H9 (cell line): ENCODE measurements around the gene LTBP4. TPM values are rescaled to one million over a fixed set of nuclear protein-coding genes. Genes with fewer than 3 reads are reported as not detected.

Experiments used
- DNase-seq: peaks from one replicate; pipeline ENCODE4 v3.0.0-alpha.2; 2017
- H2AFZ ChIP-seq: one replicate; pipeline ENCODE4 v1.6.1; 2013; ENCODE audit warnings: mild to moderate bottlenecking, low read length, control low read depth, moderate library complexity
- H2AK5ac ChIP-seq: 2 replicates; pipeline ENCODE4 v1.6.1; 2013; ENCODE audit warnings: low read length, control low read depth, mixed read lengths; ENCODE audit not compliant: insufficient read length
- H2BK120ac ChIP-seq: one replicate; pipeline ENCODE4 v1.6.1; 2013; ENCODE audit warnings: low read depth, mild to moderate bottlenecking, low read length, control low read depth, inconsistent platforms; ENCODE audit not compliant: poor library complexity, severe bottlenecking
- H2BK12ac ChIP-seq: 2 replicates; pipeline ENCODE4 v1.6.1; 2013; ENCODE audit warnings: low read length, control low read depth, mixed read lengths, low read depth; ENCODE audit not compliant: insufficient read length
- H2BK15ac ChIP-seq: 2 replicates; pipeline ENCODE4 v1.6.1; 2013; ENCODE audit warnings: low read depth, low read length, control low read depth
- H2BK20ac ChIP-seq: one replicate; pipeline ENCODE4 v1.6.1; 2013; ENCODE audit warnings: low read depth, mild to moderate bottlenecking, low read length, control low read depth, inconsistent platforms; ENCODE audit not compliant: poor library complexity, severe bottlenecking
- H2BK5ac ChIP-seq: 2 replicates; pipeline ENCODE4 v1.6.1; 2013; ENCODE audit warnings: low read length, control low read depth, mixed read lengths; ENCODE audit not compliant: insufficient read length
- H3K14ac ChIP-seq: 2 replicates; pipeline ENCODE4 v1.6.1; 2013; ENCODE audit warnings: low read length, control low read depth; ENCODE audit not compliant: insufficient read depth
- H3K18ac ChIP-seq: 2 replicates; pipeline ENCODE4 v1.6.1; 2013; ENCODE audit warnings: low read depth, mild to moderate bottlenecking, mixed read lengths, low read length, control low read depth; ENCODE audit not compliant: insufficient read length
- H3K23ac ChIP-seq: 2 replicates; pipeline ENCODE4 v1.6.1; 2013; ENCODE audit warnings: low read length, control low read depth, mixed read lengths, low read depth; ENCODE audit not compliant: insufficient read length
- H3K23me2 ChIP-seq: 2 replicates; pipeline ENCODE4 v1.6.1; 2013; ENCODE audit warnings: low read depth, mild to moderate bottlenecking, mixed read lengths, low read length, control low read depth; ENCODE audit not compliant: insufficient read length, poor library complexity, severe bottlenecking
- H3K27ac ChIP-seq: 2 replicates; pipeline ENCODE4 v1.5.1; 2013; ENCODE audit warnings: low read length, control low read depth, mixed read lengths, low read depth; ENCODE audit not compliant: insufficient read length
- H3K27me3 ChIP-seq: 2 replicates; pipeline ENCODE4 v1.6.1; 2013; ENCODE audit warnings: low read length, control low read depth, inconsistent platforms; ENCODE audit not compliant: insufficient read depth
- H3K4ac ChIP-seq: 2 replicates; pipeline ENCODE4 v1.6.1; 2013; ENCODE audit warnings: low read depth, mild to moderate bottlenecking, control low read depth, inconsistent platforms, low read length, moderate library complexity
- H3K4me1 ChIP-seq: 2 replicates; pipeline ENCODE4 v1.6.1; 2013; ENCODE audit warnings: low read length, control low read depth, inconsistent platforms; ENCODE audit not compliant: insufficient read depth
- H3K4me2 ChIP-seq: 2 replicates; pipeline ENCODE4 v1.6.1; 2013; ENCODE audit warnings: low read length, control low read depth, mixed read lengths; ENCODE audit not compliant: insufficient read length, insufficient read depth
- H3K56ac ChIP-seq: 2 replicates; pipeline ENCODE4 v1.6.1; 2013; ENCODE audit warnings: low read depth, mild to moderate bottlenecking, mixed read lengths, low read length, control low read depth; ENCODE audit not compliant: insufficient read length
- H3K79me1 ChIP-seq: 2 replicates; pipeline ENCODE4 v1.6.1; 2013; ENCODE audit warnings: low read depth, mild to moderate bottlenecking, moderate library complexity, low read length, control low read depth, inconsistent platforms; ENCODE audit not compliant: insufficient read depth, poor library complexity, severe bottlenecking
- H3K79me2 ChIP-seq: 2 replicates; pipeline ENCODE4 v1.6.1; 2013; ENCODE audit warnings: low read length, control low read depth, inconsistent platforms; ENCODE audit not compliant: insufficient read depth
- H3K9ac ChIP-seq: 2 replicates; pipeline ENCODE4 v1.6.1; 2013; ENCODE audit warnings: low read length, control low read depth, mixed read lengths; ENCODE audit not compliant: insufficient read length; ENCODE audit errors: extremely low read depth
- H3K9me3 ChIP-seq: one replicate; pipeline ENCODE4 v1.6.1; 2013; ENCODE audit warnings: low read depth, low read length, inconsistent platforms; ENCODE audit not compliant: control insufficient read depth
- H3T11ph ChIP-seq: one replicate; pipeline ENCODE4 v1.6.1; 2013; ENCODE audit warnings: mild to moderate bottlenecking, low read length, control low read depth, inconsistent platforms
- H4K20me1 ChIP-seq: one replicate; pipeline ENCODE4 v1.6.1; 2013; ENCODE audit not compliant: control insufficient read depth, insufficient read length, insufficient read depth
- H4K5ac ChIP-seq: 2 replicates; pipeline ENCODE4 v1.6.1; 2013; ENCODE audit warnings: low read depth, mild to moderate bottlenecking, mixed read lengths, low read length, control low read depth; ENCODE audit not compliant: insufficient read length
- H4K8ac ChIP-seq: replicated peaks from 2 replicates; pipeline ENCODE4 v1.6.1; 2013; ENCODE audit warnings: low read length, control low read depth, mixed read lengths, low read depth; ENCODE audit not compliant: insufficient read length
- H4K91ac ChIP-seq: 2 replicates; pipeline ENCODE4 v1.6.1; 2013; ENCODE audit warnings: low read depth, mild to moderate bottlenecking, moderate library complexity, mixed read lengths, low read length, control low read depth; ENCODE audit not compliant: insufficient read length
- H3K27ac Mint-ChIP-seq, 3 experiments: 2 replicates in 2 of 3; 3 replicates in 1 of 3; pipeline ENCODE4 v1.8.0; 2020 to 2021; ENCODE audit warnings: mixed read lengths in 3 of 3, mild to moderate bottlenecking in 1 of 3, moderate library complexity in 1 of 3
- H3K27me3 Mint-ChIP-seq: 2 replicates; pipeline ENCODE4 v1.8.0; 2021; ENCODE audit warnings: low read depth, mild to moderate bottlenecking, moderate library complexity, mixed read lengths
- H3K36me3 Mint-ChIP-seq, 3 experiments: 2 replicates in 2 of 3; 3 replicates in 1 of 3; pipeline ENCODE4 v1.8.0; 2020 to 2021; ENCODE audit warnings: low read depth in 3 of 3, mixed read lengths in 3 of 3; ENCODE audit not compliant: insufficient read depth in 1 of 3
- H3K4me1 Mint-ChIP-seq, 2 experiments: 2 replicates each; pipeline ENCODE4 v1.8.0; 2020; ENCODE audit warnings: mixed read lengths in 2 of 2
- H3K4me3 Mint-ChIP-seq, 2 experiments: 2 replicates in 1 of 2; 3 replicates in 1 of 2; pipeline ENCODE4 v1.8.0; 2020 to 2021; ENCODE audit warnings: mild to moderate bottlenecking in 2 of 2, mixed read lengths in 2 of 2, moderate library complexity in 1 of 2
- H3K9me3 Mint-ChIP-seq, 2 experiments: 2 replicates in 1 of 2; 3 replicates in 1 of 2; pipeline ENCODE4 v1.8.0; 2020; ENCODE audit warnings: mild to moderate bottlenecking in 2 of 2, mixed read lengths in 2 of 2, moderate library complexity in 1 of 2
- WGBS: extraction: QIAGEN DNeasy Blood & Tissue Kit; methylation state at CpG from one replicate; pipeline ENCODE4 v1.1.7; 2013; ENCODE audit warnings: missing lambda C conversion rate, low lambda C conversion rate, mixed read lengths; ENCODE audit not compliant: insufficient read length; ENCODE audit errors: extremely low coverage; 5-methylcytosine and 5-hydroxymethylcytosine counted together
- total RNA-seq: library from RNA; stranded (reverse); gene quantifications from 2 replicates; pipeline ENCODE4 v1.2.1, GENCODE V29; 2021
- TF ChIP-seq, protein P1 (sequence below): fragments of 200-600 bp; sonication (generic); conservative IDR thresholded peaks from 3 replicates; pipeline ENCODE4 v1.8.0; 2021; ENCODE audit warnings: antibody characterized with exemption, mild to moderate bottlenecking

Gene LTBP4
- total RNA-seq, 1 experiment from 2014 or later: 129 TPM

DNA sequence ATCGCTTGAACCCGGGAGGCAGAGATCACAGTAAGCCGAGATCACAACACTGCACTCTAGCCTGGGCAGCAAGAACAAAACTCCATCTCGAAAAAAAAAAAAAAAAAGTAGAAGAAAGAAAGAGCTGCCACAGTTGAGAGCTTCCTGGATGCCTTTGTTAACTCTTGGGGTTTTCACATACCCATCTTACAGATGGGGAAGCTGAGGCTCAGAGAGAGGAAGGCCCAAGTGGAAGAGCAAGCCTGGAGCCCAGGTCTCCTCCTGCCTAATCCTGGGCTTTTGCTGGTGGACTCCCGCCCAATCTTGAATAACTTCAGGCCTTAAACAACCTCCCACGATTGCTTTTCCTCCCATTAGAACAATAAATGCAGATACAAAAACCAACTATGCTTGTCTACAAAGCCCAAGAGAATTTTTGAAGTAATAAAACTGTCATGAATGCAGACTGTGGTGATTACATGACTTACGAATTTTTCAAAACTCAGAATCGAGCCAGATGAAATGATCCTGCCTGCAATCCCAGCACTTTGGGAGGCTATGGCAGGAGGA is 41.7 kb downstream of the LTBP4 start:
- Histone ChIP-seq H3K23me2 (no peaks in the 10 kb centered on the region), H3K9me3 (no peaks in the 10 kb centered on the region), H3K56ac (no peak overlapping the region), H3K4me2 (no peak overlapping the region), H2BK5ac (no peak overlapping the region), H3K79me1 (no peaks in the 10 kb centered on the region), H3K27me3 (no peaks in the 10 kb centered on the region), H2BK20ac (no peak overlapping the region), H3T11ph (no peak overlapping the region), H4K91ac (no peak overlapping the region), H3K79me2 (no peaks in the 10 kb centered on the region), H2BK15ac (no peak overlapping the region), H3K4me1 (no peaks in the 10 kb centered on the region), H3K23ac (no peak overlapping the region), H4K8ac (no peak overlapping the region), H3K27ac (no peak overlapping the region), H3K14ac (no peak overlapping the region), H4K20me1 (no peaks in the 10 kb centered on the region), H4K5ac (no peak overlapping the region), H2AK5ac (no peak overlapping the region), H3K4ac (no peak overlapping the region), H3K9ac (no peak overlapping the region), H2AFZ (no peak overlapping the region), H2BK120ac (no peak overlapping the region), H2BK12ac (no peak overlapping the region), H3K18ac (no peak overlapping the region)
- Mint-ChIP-seq H3K27ac (no peak overlapping the region), H3K36me3 (no peaks in the 10 kb centered on the region), H3K4me3 (no peak overlapping the region), H3K27me3 (no peaks in the 10 kb centered on the region; the same call in 1 of the 2 replicates), H3K4me1 (peaks cover 5 to 6% of the 10 kb centered on the region in 2 experiments; a peak in 3 of 4 replicates), H3K9me3 (no peaks in the 10 kb centered on the region)
- no CpG with 5 or more reads among the region's 8 CpGs for WGBS
- DNase-seq: no peak
- TF ChIP-seq, protein P1, sequence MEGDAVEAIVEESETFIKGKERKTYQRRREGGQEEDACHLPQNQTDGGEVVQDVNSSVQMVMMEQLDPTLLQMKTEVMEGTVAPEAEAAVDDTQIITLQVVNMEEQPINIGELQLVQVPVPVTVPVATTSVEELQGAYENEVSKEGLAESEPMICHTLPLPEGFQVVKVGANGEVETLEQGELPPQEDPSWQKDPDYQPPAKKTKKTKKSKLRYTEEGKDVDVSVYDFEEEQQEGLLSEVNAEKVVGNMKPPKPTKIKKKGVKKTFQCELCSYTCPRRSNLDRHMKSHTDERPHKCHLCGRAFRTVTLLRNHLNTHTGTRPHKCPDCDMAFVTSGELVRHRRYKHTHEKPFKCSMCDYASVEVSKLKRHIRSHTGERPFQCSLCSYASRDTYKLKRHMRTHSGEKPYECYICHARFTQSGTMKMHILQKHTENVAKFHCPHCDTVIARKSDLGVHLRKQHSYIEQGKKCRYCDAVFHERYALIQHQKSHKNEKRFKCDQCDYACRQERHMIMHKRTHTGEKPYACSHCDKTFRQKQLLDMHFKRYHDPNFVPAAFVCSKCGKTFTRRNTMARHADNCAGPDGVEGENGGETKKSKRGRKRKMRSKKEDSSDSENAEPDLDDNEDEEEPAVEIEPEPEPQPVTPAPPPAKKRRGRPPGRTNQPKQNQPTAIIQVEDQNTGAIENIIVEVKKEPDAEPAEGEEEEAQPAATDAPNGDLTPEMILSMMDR: no peak
